ENCODE data around the gene TET1.
"Not testable (repeated sequence)": the region's sequence is repeated elsewhere in the genome, so short reads cannot be mapped to it uniquely, and the experiment has no call there.

Gene TET1

DNA sequence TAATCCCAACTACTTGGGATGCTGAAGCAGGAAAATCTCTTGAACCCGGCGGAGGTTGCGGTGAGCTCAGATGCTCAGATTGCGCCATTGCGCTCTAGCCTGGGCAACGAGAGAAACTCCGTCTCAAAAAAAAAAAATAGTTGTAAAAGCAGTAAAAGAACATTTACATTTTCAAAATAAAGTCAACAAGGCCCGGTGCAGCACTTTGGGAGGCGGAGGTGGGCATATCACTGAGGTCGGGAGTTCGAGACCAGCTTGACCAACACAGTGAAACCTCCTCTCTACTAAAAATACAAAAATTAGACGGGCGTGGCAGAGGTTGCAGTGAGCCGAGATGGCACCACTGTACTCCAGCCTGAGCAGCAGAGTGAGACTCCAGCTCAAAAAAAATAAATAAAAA lies 164.9 kb downstream of the TET1 start:
- Mint-ChIP-seq H3K9me3 (no peaks in the 10 kb centered on the region), H3K4me3 (no peak overlapping the region), H3K4me1 (ENCODE audit: low read depth) (peaks cover 12% of the 10 kb centered on the region), H3K27me3 (ENCODE audit: low read depth) (no peaks in the 10 kb centered on the region), H3K27ac (no peak overlapping the region), H3K36me3 (ENCODE audit: low read depth) (peaks cover 45% of the 10 kb centered on the region)
- DNase-seq (ENCODE audit: low spot score) = no peak

DNA sequence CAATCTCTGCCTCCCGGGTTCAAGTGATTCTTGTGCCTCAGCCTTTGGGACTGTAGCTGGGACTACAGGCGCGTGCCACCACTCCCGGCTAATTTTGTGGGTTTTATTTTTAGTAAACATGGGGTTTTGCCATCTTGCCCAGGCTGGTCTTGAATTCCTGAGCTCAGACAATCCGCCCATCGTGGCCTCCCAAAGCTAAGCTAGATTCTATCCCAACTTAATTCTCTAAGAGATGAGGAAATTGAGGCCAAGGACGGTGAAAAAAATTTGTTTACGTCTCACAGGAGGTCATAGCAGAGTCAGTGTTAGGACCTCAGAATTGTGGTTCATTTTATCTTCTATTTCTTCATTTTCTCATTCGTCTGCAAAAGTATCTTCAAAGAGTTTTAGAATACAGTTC lies 167.0 kb downstream of the TET1 start:
- no peak for DNase-seq (ENCODE audit: low spot score)
- H3K4me3 Mint-ChIP-seq = no peak overlapping the region
- no peak overlapping the region for H3K27ac Mint-ChIP-seq
- H3K36me3 Mint-ChIP-seq (ENCODE audit: low read depth) = peaks cover 48% of the 10 kb centered on the region
- peaks cover 10% of the 10 kb centered on the region for H3K4me1 Mint-ChIP-seq (ENCODE audit: low read depth)
- H3K27me3 Mint-ChIP-seq (ENCODE audit: low read depth) = no peaks in the 10 kb centered on the region
- no peaks in the 10 kb centered on the region for H3K9me3 Mint-ChIP-seq

DNA sequence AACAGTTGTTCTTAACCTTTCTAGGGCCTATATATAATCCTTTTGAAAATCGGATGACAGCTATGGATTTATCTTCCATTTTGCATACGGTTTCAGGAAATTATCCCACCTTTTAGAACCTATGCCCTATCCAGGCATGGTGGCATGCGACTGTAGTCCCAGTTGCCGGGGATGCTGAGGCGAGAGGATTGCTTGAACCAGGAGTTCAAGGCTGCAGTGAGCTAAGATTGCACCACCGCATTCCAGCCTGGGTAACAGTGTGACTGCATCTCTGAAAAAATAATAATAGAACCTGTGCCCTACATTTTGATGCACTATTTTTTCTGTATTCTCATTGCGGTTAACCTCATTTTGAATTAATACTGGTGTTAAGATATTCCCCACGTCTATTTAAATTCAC lies 172.5 kb downstream of the TET1 start:
- no peak overlapping the region for H3K4me3 Mint-ChIP-seq
- H3K36me3 Mint-ChIP-seq (ENCODE audit: low read depth) = peaks cover 61% of the 10 kb centered on the region
- H3K4me1 Mint-ChIP-seq (ENCODE audit: low read depth) = peaks cover 3% of the 10 kb centered on the region
- DNase-seq (ENCODE audit: low spot score) = no peak
- no peak overlapping the region for H3K27ac Mint-ChIP-seq
- no peaks in the 10 kb centered on the region for H3K9me3 Mint-ChIP-seq
- H3K27me3 Mint-ChIP-seq (ENCODE audit: low read depth) = no peaks in the 10 kb centered on the region

DNA sequence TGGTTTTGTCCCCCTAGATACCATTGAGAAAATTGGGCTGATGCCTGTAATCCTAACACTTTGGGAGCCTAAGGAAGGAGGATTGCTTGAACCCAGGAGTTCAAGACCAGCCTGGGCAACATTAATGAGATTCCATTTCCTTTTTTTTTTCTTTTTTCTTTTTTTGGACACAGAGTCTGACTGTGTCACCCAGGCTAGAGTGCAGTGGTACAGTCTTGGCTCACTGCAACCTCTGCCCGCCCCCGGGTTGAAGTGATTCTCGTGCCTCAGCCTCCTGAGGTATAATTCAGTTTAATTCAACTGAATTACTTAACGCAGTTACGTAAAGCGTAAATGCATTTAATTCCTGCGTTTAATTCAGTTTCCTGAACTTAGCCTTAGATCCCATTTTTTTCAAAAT lies 174.2 kb downstream of the TET1 start:
- H3K27ac Mint-ChIP-seq = no peak overlapping the region
- DNase-seq (ENCODE audit: low spot score) = no peak
- H3K9me3 Mint-ChIP-seq = no peaks in the 10 kb centered on the region
- no peak overlapping the region for H3K4me3 Mint-ChIP-seq
- no peaks in the 10 kb centered on the region for H3K27me3 Mint-ChIP-seq (ENCODE audit: low read depth)
- peaks cover 5% of the 10 kb centered on the region for H3K4me1 Mint-ChIP-seq (ENCODE audit: low read depth)
- H3K36me3 Mint-ChIP-seq (ENCODE audit: low read depth) = peaks cover 62% of the 10 kb centered on the region

DNA sequence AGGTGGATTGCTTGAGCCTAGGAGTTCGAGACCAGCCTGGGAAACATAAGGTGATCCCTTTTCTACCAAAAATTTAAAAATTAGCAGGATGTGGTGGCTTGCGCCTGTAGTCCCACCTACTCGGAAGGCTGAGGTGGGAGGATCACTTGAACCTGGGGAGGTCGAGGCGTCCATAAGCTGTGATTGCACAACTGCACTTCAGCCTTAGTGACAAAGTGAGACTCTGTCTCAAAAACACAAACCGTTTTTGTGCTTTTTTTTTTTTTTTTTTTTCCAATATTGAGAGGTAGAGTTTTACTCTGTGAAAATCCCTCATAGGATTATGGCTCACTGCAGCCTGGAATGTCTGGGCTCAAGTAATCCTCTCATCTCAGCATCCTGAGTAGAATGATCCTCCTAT lies 175.0 kb downstream of the TET1 start:
- H3K4me3 Mint-ChIP-seq = no peak overlapping the region
- peaks cover 63% of the 10 kb centered on the region for H3K36me3 Mint-ChIP-seq (ENCODE audit: low read depth)
- no peaks in the 10 kb centered on the region for H3K9me3 Mint-ChIP-seq
- no peaks in the 10 kb centered on the region for H3K27me3 Mint-ChIP-seq (ENCODE audit: low read depth)
- H3K27ac Mint-ChIP-seq = no peak overlapping the region
- peaks cover 7% of the 10 kb centered on the region for H3K4me1 Mint-ChIP-seq (ENCODE audit: low read depth)
- DNase-seq (ENCODE audit: low spot score) = no peak

DNA sequence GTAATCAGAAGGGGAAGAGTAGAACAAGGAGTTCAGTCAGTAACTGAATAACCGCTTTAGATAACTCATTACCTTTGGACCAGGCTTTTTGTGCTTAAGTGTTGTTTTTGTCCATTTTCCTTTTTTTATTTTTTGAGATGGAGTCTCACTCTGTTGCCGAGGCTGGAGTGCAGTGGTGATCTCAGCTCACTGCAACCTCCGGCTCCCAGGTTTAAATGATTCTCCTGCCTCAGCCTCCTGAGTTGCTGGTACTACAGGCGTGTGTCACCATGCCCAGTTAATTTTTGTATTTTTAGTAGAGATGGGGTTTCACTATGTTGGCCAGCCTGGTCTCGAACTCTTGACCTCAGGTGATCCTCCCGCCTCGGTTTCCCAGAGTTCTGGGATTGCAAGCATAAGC lies 175.6 kb downstream of the TET1 start:
- H3K36me3 Mint-ChIP-seq (ENCODE audit: low read depth) = peaks cover 62% of the 10 kb centered on the region
- DNase-seq (ENCODE audit: low spot score); H3K4me3 Mint-ChIP-seq; H3K27ac Mint-ChIP-seq; H3K27me3 Mint-ChIP-seq (ENCODE audit: low read depth); H3K9me3 Mint-ChIP-seq; H3K4me1 Mint-ChIP-seq (ENCODE audit: low read depth): not testable (repeated sequence)

DNA sequence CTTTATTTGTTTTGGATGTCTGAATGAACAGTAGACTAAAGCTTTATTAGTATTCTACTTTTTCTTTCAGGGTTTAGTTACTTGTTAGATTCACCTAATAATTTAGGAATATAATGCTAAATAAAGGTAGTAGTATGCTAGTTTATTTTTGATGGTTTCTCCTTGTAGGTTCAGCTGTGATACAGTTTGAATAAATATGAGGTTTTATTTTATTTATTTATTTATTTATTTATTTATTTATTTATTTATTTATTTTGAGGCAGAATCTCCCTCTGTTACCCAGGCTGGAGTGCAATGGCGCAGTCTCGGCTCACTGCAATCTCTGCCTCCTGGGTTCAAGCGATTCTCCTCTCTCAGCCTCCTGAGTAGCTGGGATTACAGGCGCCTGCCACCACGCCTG lies 180.5 kb downstream of the TET1 start:
- H3K27me3 Mint-ChIP-seq (ENCODE audit: low read depth); H3K9me3 Mint-ChIP-seq; H3K4me3 Mint-ChIP-seq; H3K27ac Mint-ChIP-seq; H3K4me1 Mint-ChIP-seq (ENCODE audit: low read depth); DNase-seq (ENCODE audit: low spot score): not testable (repeated sequence)
- H3K36me3 Mint-ChIP-seq (ENCODE audit: low read depth) = peaks cover 49% of the 10 kb centered on the region

DNA sequence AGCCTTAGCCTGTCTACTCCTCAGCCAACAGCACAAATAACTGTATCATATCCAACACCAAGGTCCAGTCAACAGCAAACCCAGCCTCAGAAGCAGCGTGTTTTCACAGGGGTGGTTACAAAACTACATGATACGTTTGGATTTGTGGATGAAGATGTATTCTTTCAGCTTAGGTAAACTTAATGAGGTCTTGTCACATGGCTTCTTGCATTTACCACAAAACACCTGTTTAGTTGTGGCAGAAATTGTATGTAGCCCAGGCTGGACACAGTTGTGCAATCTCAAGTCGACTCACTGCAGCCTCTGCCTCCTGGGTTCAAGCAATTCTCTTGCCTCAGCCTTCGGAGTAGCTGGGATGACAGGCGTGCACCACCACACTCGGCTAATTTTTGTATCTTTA lies 182.3 kb downstream of the TET1 start:
- H3K27me3 Mint-ChIP-seq (ENCODE audit: low read depth) = no peaks in the 10 kb centered on the region
- H3K4me3 Mint-ChIP-seq = no peak overlapping the region
- peaks cover 4% of the 10 kb centered on the region for H3K4me1 Mint-ChIP-seq (ENCODE audit: low read depth)
- H3K27ac Mint-ChIP-seq = no peak overlapping the region
- no peaks in the 10 kb centered on the region for H3K9me3 Mint-ChIP-seq
- no peak for DNase-seq (ENCODE audit: low spot score)
- peaks cover 42% of the 10 kb centered on the region for H3K36me3 Mint-ChIP-seq (ENCODE audit: low read depth)
